Measurements from ENCODE around the gene STK16. TPM values are rescaled to one million over a fixed set of nuclear protein-coding genes. Genes with fewer than 3 reads are reported as not detected.

Gene STK16
- total and polyA plus RNA-seq, 2 of the 13 experiments (the other 11 are each of a cell fraction or from before 2014, with no cell fraction given): 28.0 to 50.9 TPM

DNA sequence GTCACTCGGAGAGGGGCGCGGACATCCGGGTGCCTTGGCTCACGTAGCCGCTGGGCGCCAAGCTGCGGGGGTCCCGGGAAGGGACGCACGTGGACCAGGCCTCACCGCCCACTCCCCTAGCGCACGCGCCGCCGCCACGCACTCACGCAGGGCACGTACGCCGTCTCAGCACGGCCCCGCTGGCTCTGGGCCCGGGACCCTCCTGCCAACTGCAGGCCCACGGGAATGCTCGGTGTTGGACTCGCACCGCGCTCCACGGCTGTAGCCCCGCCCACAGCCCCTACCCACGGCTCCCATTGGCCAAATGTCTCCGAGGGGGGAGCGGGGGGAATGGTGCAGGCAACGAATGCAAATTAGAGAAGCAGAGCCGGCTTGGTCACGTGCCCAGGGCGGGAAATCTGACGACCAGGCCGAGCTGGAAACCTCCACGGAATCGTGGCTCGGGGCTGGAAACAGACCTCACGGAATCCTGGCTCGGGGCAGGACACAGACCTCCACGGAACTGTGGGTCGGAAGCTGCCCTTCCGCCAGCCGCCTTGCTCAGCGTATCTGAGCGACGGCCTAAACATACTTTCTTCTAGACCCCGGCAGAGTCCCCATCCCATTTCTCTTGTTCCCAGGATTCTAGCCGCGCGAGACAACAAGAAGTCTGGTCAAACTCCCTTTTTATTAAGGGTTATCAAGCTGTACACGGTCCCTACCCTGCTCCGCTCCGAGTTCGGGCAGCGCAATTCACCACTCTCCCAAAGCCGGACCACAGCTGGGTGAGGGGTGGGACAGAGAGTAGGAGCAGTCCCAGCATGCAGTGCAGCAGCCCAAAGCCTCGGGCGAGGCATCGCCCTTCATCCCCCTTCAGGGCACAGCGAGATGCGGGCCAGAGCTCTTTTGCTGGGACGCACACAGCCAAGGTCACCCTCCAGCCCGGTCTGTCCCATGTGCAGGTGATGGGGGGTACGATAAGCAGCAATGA lies 26.3 kb upstream of the STK16 start, which contains the start of gene ABCB6 (continued):
- TF ChIP-seq, protein P1, sequence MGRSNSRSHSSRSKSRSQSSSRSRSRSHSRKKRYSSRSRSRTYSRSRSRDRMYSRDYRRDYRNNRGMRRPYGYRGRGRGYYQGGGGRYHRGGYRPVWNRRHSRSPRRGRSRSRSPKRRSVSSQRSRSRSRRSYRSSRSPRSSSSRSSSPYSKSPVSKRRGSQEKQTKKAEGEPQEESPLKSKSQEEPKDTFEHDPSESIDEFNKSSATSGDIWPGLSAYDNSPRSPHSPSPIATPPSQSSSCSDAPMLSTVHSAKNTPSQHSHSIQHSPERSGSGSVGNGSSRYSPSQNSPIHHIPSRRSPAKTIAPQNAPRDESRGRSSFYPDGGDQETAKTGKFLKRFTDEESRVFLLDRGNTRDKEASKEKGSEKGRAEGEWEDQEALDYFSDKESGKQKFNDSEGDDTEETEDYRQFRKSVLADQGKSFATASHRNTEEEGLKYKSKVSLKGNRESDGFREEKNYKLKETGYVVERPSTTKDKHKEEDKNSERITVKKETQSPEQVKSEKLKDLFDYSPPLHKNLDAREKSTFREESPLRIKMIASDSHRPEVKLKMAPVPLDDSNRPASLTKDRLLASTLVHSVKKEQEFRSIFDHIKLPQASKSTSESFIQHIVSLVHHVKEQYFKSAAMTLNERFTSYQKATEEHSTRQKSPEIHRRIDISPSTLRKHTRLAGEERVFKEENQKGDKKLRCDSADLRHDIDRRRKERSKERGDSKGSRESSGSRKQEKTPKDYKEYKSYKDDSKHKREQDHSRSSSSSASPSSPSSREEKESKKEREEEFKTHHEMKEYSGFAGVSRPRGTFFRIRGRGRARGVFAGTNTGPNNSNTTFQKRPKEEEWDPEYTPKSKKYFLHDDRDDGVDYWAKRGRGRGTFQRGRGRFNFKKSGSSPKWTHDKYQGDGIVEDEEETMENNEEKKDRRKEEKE (IDR thresholded peaks at IDR 0.05): no peak
- peak; percentile 98 for TF ChIP-seq RBFOX2 (IDR thresholded peaks at IDR 0.05; ENCODE audit: low read depth, low read length)
- TF ChIP-seq, protein P2, sequence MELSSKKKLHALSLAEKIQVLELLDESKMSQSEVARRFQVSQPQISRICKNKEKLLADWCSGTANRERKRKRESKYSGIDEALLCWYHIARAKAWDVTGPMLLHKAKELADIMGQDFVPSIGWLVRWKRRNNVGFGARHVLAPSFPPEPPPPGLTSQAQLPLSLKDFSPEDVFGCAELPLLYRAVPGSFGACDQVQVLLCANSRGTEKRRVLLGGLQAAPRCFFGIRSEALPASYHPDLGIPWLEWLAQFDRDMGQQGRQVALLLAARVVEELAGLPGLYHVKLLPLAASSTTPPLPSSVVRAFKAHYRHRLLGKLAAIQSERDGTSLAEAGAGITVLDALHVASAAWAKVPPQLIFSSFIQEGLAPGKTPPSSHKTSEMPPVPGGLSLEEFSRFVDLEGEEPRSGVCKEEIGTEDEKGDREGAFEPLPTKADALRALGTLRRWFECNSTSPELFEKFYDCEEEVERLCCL (CRISPR knock-in tag; IDR thresholded peaks at IDR 0.05; ENCODE audit: borderline replicate concordance): 0 out of 2 replicates have a peak, but pooled peaks have one; percentile 41
- TF ChIP-seq, protein P3, sequence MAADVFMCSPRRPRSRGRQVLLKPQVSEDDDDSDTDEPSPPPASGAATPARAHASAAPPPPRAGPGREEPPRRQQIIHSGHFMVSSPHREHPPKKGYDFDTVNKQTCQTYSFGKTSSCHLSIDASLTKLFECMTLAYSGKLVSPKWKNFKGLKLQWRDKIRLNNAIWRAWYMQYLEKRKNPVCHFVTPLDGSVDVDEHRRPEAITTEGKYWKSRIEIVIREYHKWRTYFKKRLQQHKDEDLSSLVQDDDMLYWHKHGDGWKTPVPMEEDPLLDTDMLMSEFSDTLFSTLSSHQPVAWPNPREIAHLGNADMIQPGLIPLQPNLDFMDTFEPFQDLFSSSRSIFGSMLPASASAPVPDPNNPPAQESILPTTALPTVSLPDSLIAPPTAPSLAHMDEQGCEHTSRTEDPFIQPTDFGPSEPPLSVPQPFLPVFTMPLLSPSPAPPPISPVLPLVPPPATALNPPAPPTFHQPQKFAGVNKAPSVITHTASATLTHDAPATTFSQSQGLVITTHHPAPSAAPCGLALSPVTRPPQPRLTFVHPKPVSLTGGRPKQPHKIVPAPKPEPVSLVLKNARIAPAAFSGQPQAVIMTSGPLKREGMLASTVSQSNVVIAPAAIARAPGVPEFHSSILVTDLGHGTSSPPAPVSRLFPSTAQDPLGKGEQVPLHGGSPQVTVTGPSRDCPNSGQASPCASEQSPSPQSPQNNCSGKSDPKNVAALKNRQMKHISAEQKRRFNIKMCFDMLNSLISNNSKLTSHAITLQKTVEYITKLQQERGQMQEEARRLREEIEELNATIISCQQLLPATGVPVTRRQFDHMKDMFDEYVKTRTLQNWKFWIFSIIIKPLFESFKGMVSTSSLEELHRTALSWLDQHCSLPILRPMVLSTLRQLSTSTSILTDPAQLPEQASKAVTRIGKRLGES (CRISPR knock-in tag; IDR thresholded peaks at IDR 0.05; ENCODE audit: borderline replicate concordance): no peak; the same call in none of the 2 replicates
- TF ChIP-seq, protein P4, sequence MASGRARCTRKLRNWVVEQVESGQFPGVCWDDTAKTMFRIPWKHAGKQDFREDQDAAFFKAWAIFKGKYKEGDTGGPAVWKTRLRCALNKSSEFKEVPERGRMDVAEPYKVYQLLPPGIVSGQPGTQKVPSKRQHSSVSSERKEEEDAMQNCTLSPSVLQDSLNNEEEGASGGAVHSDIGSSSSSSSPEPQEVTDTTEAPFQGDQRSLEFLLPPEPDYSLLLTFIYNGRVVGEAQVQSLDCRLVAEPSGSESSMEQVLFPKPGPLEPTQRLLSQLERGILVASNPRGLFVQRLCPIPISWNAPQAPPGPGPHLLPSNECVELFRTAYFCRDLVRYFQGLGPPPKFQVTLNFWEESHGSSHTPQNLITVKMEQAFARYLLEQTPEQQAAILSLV (CRISPR knock-in tag; IDR thresholded peaks at IDR 0.05; ENCODE audit: borderline replicate concordance): peak; percentile 97
- TF ChIP-seq, protein P5, sequence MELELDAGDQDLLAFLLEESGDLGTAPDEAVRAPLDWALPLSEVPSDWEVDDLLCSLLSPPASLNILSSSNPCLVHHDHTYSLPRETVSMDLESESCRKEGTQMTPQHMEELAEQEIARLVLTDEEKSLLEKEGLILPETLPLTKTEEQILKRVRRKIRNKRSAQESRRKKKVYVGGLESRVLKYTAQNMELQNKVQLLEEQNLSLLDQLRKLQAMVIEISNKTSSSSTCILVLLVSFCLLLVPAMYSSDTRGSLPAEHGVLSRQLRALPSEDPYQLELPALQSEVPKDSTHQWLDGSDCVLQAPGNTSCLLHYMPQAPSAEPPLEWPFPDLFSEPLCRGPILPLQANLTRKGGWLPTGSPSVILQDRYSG (CRISPR knock-in tag; IDR thresholded peaks at IDR 0.05): no peak
- peak; percentile 39; the same call in 1 of the 2 replicates for TF ChIP-seq CREM (IDR thresholded peaks at IDR 0.05)
- no peak; the same call in 1 of the 2 replicates for TF ChIP-seq CREM (CRISPR knock-in tag; IDR thresholded peaks at IDR 0.05)
- TF ChIP-seq, protein P6, sequence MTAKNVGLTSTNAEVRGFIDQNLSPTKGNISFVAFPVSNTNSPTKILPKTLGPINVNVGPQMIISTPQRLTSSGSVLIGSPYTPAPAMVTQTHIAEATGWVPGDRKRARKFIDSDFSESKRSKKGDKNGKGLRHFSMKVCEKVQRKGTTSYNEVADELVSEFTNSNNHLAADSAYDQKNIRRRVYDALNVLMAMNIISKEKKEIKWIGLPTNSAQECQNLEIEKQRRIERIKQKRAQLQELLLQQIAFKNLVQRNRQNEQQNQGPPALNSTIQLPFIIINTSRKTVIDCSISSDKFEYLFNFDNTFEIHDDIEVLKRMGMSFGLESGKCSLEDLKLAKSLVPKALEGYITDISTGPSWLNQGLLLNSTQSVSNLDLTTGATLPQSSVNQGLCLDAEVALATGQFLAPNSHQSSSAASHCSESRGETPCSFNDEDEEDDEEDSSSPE (CRISPR knock-in tag; IDR thresholded peaks at IDR 0.05): peak; percentile 98
- TF ChIP-seq FOXJ3 (CRISPR knock-in tag; IDR thresholded peaks at IDR 0.05; ENCODE audit: borderline replicate concordance): 0 out of 2 replicates have a peak, but pooled peaks have one; percentile 4
- peak; percentile 35; the same call in 1 of the 2 replicates for TF ChIP-seq KDM4B (CRISPR knock-in tag; IDR thresholded peaks at IDR 0.05)
- peak; percentile 45; the same call in 1 of the 2 replicates for TF ChIP-seq ZNF121 (CRISPR knock-in tag; IDR thresholded peaks at IDR 0.05)
- no peak for TF ChIP-seq CEBPB (IDR thresholded peaks at IDR 0.05; ENCODE audit: borderline replicate concordance, low read depth, low read length)
- TF ChIP-seq ETV5 (CRISPR knock-in tag; IDR thresholded peaks at IDR 0.05; ENCODE audit: borderline replicate concordance): peak; percentile 70
- TF ChIP-seq ZSCAN29 (CRISPR knock-in tag; conservative IDR thresholded peaks at IDR 0.05): no peak
- TF ChIP-seq NR1H2 (CRISPR knock-in tag; IDR thresholded peaks at IDR 0.05; ENCODE audit: borderline replicate concordance, low read depth): 0 out of 2 replicates have a peak, but pooled peaks have one; percentile 33
